ENCODE measurements around the gene KLLN. TPM values are rescaled to one million over a fixed set of nuclear protein-coding genes. Genes with fewer than 3 reads are reported as not detected.

The KLLN gene
- total and polyA plus RNA-seq, 2 donors: 0.90 to 1.0 TPM

GRCh38 chr10:87817609-87818504 is 45.5 kb downstream of the KLLN start, which contains the start of gene ATAD1:
Gene ATAD1, minus strand, starts transcription at chr10:87818226. Its CDS starts 3,627 bp downstream, at chr10:87814599.
- peak within 1 kb of the TSS; percentile 78 to 94 for H3K27ac ChIP-seq (ENCODE audit: low read depth in 1 of 2, low read length in 1 of 2)
- under 1% methylated on average over 60 of the region's 60 CpGs for WGBS
- H3K4me1 ChIP-seq (ENCODE audit: control insufficient read depth in 2 of 2, insufficient read depth in 2 of 2, low read length in 2 of 2): peaks cover 5 to 9% of the 10 kb centered on the region in 2 donors
- DNase-seq (ENCODE audit: low read depth in 6 of 9, low spot score in 9 of 9): peak; percentile 77 to 96 (median 89)
- H3K4me3 ChIP-seq (ENCODE audit: low read length in 2 of 2): peak within 1 kb of the TSS; percentile 68 to 84
- no peaks in the 10 kb centered on the region for H3K36me3 ChIP-seq (ENCODE audit: control insufficient read depth in 2 of 2, insufficient read depth in 2 of 2, low read length in 1 of 2)
- no peaks in the 10 kb centered on the region for H3K27me3 ChIP-seq (ENCODE audit: control insufficient read depth in 2 of 2, insufficient read depth in 1 of 2, low read length in 1 of 2)
- no peaks in the 10 kb centered on the region for H3K9me3 ChIP-seq (ENCODE audit: control insufficient read depth in 2 of 2, insufficient read depth in 1 of 2, low read length in 1 of 2)

- peak in 1 of 9 donors; percentile 15 for DNase-seq (ENCODE audit: low read depth in 6 of 9, low spot score in 9 of 9)
- H3K36me3 ChIP-seq (ENCODE audit: control insufficient read depth in 2 of 2, insufficient read depth in 2 of 2, low read length in 1 of 2): peaks cover 4 to 7% of the 10 kb centered on the region in 2 donors
- H3K4me3 ChIP-seq (ENCODE audit: low read length in 2 of 2): peak overlapping the region; percentile 68 to 84
- H3K27ac ChIP-seq (ENCODE audit: low read depth in 1 of 2, low read length in 1 of 2): peak overlapping the region in 1 of 2 donors; percentile 94
- H3K27me3 ChIP-seq (ENCODE audit: control insufficient read depth in 2 of 2, insufficient read depth in 1 of 2, low read length in 1 of 2): no peaks in the 10 kb centered on the region
- peaks cover 5 to 9% of the 10 kb centered on the region in 2 donors for H3K4me1 ChIP-seq (ENCODE audit: control insufficient read depth in 2 of 2, insufficient read depth in 2 of 2, low read length in 2 of 2)
- 24% methylated on average over 10 of the region's 10 CpGs for WGBS
- no peaks in the 10 kb centered on the region for H3K9me3 ChIP-seq (ENCODE audit: control insufficient read depth in 2 of 2, insufficient read depth in 1 of 2, low read length in 1 of 2)
These were observed 46.3 kb downstream of the KLLN start for GRCh38 chr10:87816898-87817608.

GRCh38 chr10:87816163-87816897 is 47.0 kb downstream of the KLLN start:
- H3K36me3 ChIP-seq (ENCODE audit: control insufficient read depth in 2 of 2, insufficient read depth in 2 of 2, low read length in 1 of 2): peaks cover 4 to 13% of the 10 kb centered on the region in 2 donors
- no peak for DNase-seq (ENCODE audit: low read depth in 6 of 9, low spot score in 9 of 9)
- H3K4me1 ChIP-seq (ENCODE audit: control insufficient read depth in 2 of 2, insufficient read depth in 2 of 2, low read length in 2 of 2): peaks cover 5 to 9% of the 10 kb centered on the region in 2 donors
- no peaks in the 10 kb centered on the region for H3K9me3 ChIP-seq (ENCODE audit: control insufficient read depth in 2 of 2, insufficient read depth in 1 of 2, low read length in 1 of 2)
- H3K27ac ChIP-seq (ENCODE audit: low read depth in 1 of 2, low read length in 1 of 2): no peak overlapping the region
- H3K4me3 ChIP-seq (ENCODE audit: low read length in 2 of 2): no peak overlapping the region
- H3K27me3 ChIP-seq (ENCODE audit: control insufficient read depth in 2 of 2, insufficient read depth in 1 of 2, low read length in 1 of 2): no peaks in the 10 kb centered on the region
- WGBS: 75% methylated on average over 9 of the region's 9 CpGs

Other genes with a start within 250 kb of the KLLN start
- gene PAPSS2, start 203.7 kb downstream of the KLLN start, total RNA-seq: 2.5 TPM
- gene PAPSS2, start 203.7 kb downstream of the KLLN start, polyA plus RNA-seq: 5.8 TPM
- 33.5 TPM for gene ATAD1, start 45.3 kb downstream of the KLLN start, total RNA-seq
- 22.1 TPM for gene ATAD1, start 45.3 kb downstream of the KLLN start, polyA plus RNA-seq
- gene PTEN, start 92 bp upstream of the KLLN start, total RNA-seq: 171 TPM
- 70.9 TPM for gene PTEN, start 92 bp upstream of the KLLN start, polyA plus RNA-seq

Measured in thymus (tissue), 11 donors.